Hematopoietic multipotent progenitor cell (in vitro differentiated cells): ENCODE results near the gene SCLY. TPM values are rescaled to one million over a fixed set of nuclear protein-coding genes. Genes with fewer than 3 reads are reported as not detected.
A peak's percentile ranks its signal among the peaks of the same experiment; 100 is the strongest.

Source experiments
- DNase-seq, 3 donors: peaks; one replicate each; pipeline ENCODE4 v3.0.0-alpha.2; 2011 to 2015; ENCODE audit warnings: low read depth in 2 of 3, low spot score in 2 of 3
- total RNA-seq: library from RNA; depleted of rRNA; stranded (reverse); fragments of >200 nt; gene quantifications from one replicate; pipeline ENCODE4 v1.2.3, GENCODE V29; 2012

The SCLY gene
- total RNA-seq, 1 donor, result 13.2 TPM

DNA sequence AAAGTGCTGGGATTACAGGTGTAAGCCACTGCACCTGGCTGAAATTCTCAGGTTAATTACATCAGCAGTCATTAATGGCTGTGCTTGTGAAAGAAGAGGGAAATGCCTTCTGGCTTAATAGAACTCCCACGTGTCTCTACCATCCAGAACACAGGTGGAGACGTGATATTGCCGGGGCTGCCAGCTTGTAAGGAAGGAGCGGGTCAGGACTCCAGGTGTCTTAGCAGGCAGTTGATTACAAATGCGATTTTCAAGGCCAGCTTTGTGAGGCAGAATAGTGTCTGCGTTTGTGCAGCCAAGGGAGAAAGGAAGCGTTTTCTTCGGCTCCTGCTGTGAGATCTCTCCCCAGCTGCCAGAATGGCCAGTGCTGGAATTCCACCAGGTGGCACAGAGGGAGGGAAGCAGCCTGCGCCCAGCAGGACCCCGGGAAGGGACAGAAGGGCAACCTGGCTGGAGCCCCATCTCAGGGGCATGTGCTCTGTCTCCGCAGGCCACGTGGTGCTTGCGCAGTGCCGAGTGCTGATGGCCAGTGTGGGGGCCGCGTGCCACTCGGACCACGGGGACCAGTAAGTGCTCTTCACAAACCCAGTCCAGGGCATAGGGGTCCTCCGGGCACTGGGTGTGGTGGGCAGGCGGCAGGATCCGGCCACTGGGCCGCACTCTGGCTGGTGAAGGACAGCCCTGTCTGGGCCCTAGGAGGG, 35.7 kb downstream of the SCLY start:
- DNase-seq, result no peak

- DNase-seq, result no peak
These were observed 36.6 kb downstream of the SCLY start for GRCh38 chr2:238097201-238097987.

- DNase-seq, result peak in 1 of 3 donors; percentile 39
These were observed 37.4 kb downstream of the SCLY start for GRCh38 chr2:238097988-238098871.

GRCh38 chr2:238098901-238099713, 38.3 kb downstream of the SCLY start:
- DNase-seq, result peak in 1 of 3 donors; percentile 44

DNA sequence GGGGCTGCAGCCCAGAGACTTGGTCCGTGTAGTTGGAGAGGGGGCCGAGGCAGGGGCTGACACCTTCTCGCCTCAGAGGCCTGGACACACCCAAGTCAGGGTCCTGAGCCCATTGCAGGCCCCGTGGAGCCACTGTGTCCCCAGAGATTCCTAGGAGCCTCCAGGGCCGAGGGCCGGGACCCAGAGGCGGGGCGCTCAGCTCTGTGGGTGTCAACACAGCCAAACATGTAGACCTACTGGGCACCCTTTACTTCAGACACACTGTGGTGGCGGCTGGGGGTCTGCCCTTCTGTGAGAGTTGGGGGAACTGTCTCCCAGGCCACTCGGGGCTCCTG, 38.9 kb downstream of the SCLY start:
- DNase-seq, result no peak

- DNase-seq, result peak in 1 of 3 donors; percentile 52
These were observed 39.4 kb downstream of the SCLY start, which contains the start of gene ESPNL for GRCh38 chr2:238100049-238100820. Gene ESPNL (plus strand): TSS chr2:238100340. CDS start chr2:238100420, 80 bp downstream.

DNA sequence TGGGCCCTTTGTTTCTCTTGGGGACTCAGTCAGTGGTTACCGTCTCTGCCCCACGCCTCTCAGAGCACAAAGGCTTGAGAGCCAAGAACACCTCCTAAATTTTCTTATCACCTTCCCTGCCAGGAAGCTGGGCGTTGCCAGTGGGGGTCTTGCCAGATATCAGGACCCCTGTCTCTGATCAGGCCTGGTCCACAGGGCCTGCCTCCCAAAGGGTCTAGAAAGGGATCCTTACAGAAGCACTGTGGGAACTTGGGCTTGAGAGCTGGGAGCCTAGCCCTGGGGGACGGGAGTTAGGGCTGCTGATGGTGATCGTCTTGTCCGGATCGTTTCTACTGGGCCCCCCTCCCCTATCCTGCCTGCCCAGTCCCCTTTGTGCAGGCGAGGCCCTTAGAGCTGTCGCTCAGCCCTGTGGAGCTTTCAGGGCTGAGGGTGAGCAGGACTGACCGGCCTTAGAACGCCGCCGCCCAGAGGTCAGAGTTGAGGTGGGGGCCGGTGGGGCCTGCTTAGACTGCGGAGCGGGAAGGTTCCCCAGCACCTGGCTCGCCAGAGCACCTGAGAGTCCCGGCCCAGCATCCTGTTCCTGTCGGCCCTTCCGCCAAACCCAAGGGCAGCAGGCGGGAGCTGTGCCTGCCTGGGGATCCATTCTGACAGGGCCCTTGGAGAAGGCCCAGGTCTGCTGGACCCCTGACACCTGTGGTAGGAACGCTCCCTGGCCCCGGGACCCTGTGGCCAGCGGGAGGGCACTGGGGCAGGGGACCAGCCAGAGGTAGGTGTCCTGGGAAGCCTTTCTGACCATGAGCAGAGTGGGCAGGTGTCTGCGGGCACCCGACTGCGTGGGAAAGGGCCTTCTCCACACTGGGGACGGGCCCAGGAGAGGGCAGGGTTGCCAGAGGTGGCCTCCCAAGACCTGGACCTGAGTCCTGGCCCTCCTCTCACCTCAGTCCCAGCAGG, 40.3 kb downstream of the SCLY start:
- DNase-seq, result no peak

DNA sequence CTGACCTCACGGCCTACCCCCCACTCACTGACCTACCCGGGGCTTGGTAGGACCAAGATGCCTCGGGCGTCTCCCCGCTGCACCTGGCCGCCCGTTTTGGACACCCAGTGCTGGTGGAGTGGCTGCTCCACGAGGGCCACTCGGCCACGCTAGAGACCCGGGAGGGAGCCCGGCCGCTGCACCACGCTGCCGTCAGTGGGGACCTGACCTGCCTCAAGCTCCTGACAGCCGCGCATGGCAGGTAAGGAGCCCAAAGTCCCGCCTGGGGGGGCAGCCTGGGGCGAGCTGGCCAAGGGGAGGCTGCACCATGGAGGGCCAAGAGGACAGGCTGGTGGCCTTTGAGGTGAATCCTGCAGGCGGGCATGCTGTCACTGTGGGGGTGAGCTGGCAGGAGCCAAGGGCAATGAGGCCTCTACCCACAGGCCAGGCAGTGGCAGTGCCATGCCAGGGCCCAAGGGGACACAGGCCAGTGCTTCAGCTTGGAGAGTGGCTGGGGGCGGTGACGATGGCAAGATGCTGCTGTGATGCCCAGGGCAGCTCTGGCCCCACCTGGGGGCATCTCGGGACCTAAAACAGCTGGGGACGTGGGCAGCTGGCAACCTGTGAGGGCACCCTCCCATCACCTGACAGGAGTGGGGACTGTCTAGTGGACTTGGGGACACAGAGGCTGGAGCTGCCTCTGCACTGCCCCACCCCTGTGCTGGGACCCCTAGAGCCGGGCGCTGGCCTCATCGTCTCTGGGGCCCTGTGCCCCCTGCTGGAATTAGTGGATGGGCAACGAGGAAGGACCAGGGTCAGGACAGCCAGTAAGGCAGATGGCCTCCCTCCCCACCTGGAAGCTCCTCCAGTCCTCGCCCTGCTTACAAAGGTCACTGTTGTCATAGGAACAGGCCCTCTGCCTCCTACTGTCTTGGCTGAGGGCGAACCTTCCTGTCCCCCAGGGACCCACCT, 41.4 kb downstream of the SCLY start:
- no peak for DNase-seq

DNA sequence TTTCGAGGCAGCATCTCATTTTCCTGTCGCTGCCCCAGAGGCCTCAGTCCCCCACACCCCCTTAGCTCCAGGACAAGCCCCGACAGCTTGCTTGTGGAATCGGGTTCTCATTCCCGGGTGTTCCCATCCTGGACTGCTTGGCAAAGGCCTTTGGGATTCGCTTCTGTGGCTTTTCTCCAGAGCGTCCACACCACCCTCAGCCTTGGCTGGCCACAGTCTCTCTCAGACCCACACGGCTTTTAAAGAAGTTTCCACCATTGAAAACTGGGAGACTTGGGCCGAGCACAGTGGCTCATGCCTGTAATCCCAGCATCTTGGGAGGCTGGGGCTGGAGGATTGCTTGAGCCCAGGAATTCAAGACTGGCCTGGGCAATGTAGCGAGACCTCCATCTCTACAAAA, 42.1 kb downstream of the SCLY start:
- no peak for DNase-seq

DNA sequence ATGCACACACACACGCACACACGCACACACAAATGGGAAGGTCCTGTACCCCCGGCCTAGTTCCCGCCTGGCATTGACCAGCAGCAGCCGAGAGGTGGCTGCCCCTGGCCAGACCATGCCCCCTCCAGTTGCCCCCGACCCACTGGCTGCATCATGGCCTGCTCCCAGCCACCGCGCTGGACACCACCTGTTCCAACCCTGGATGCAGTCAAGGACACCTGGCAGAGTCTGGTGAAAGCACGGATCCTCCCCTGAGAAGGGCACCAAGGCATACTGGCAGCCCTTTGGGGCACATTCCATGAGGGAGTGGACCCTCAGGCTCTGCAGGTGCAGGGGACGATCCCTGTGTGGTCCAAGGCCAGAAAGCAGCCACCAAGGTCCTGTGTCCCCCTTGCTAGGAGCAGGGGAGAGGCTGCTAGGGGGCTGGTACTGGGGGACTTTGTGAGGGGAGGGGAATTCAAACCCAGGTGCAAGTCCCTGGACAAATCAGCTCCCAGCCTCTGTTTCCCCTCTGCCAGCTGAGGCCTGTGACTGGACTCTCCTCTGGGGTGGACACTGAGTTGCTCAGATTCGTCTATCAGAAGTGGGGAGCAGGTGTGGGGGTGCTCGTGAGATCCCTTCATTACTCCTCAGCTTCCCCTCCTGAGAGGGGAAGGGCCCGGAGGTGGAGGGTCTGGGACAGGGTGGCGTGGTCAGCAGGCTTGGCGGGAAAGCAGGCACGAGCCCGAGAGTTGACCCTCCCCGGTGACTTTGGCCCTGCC, 42.8 kb downstream of the SCLY start:
- no peak for DNase-seq

- DNase-seq, result no peak
These were observed 43.5 kb downstream of the SCLY start for GRCh38 chr2:238104226-238104690.

DNA sequence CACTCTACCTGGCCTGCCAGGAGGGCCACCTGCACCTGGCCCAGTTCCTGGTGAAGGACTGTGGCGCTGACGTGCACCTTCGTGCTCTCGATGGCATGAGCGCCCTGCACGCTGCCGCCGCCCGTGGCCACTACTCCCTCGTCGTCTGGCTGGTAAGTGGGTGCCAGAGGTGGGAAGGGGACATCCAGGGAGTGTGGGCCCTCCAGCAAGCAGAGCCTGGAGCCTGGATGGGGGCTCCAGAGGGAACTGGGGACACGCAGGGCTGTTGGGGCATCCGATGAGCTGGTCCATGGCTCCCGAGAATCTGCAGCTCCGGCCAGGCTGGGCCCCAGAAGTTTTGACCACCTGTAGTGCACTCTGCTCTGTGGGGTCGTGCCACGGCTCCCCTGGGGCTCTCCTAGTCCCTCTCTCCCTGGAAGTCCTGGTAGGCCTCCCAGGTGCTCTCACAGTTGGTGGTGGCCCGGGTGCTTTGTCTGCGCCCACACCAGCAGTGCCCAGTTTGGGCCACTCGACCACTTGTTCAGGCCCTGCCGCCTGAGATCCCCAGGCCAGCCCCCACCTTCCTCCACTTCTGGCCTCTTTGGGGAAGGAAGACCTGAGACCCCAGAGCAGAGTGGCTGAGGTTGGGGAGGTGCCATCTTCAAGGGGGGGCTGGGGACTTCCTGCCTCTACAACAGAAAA, 44.0 kb downstream of the SCLY start:
- DNase-seq, result no peak

GRCh38 chr2:238105506-238106338, 44.9 kb downstream of the SCLY start:
- no peak for DNase-seq

- DNase-seq, result no peak
These were observed 45.5 kb downstream of the SCLY start for GRCh38 chr2:238106339-238106697.
